Measurements from ENCODE around the gene SLC26A2.
A peak's percentile ranks its signal among the peaks of the same experiment; 100 is the strongest.

SLC26A2 gene

GRCh38 chr5:149951138-149951749 lies 9.3 kb upstream of the SLC26A2 start:
- DNase-seq (ENCODE audit: low read depth in 2 of 2): no peak
- H3K4me3 ChIP-seq (replicated peaks in 1 of 2; ENCODE audit: low read depth in 2 of 2, low read length in 2 of 2): no peak overlapping the region
- peak; percentile 7 for TF ChIP-seq CTCF (IDR thresholded peaks at IDR 0.05; ENCODE audit: low read depth, low read length)

- H3K4me3 ChIP-seq (replicated peaks in 1 of 2; ENCODE audit: low read depth in 2 of 2, low read length in 2 of 2): no peak overlapping the region
Measured at GRCh38 chr5:149953436-149954121, 7.0 kb upstream of the SLC26A2 start.

GRCh38 chr5:149954798-149955197 lies 5.8 kb upstream of the SLC26A2 start:
- no peak overlapping the region for H3K4me3 ChIP-seq (replicated peaks in 1 of 2; ENCODE audit: low read depth in 2 of 2, low read length in 2 of 2)
- no peak for TF ChIP-seq CTCF (IDR thresholded peaks at IDR 0.05; ENCODE audit: low read depth, low read length)
- DNase-seq (ENCODE audit: low read depth in 2 of 2): no peak

More at GRCh38 chr5:149953436-149954121, 7.0 kb upstream of the SLC26A2 start:
- no peak for DNase-seq (ENCODE audit: low read depth in 2 of 2)
- TF ChIP-seq CTCF (IDR thresholded peaks at IDR 0.05; ENCODE audit: low read depth, low read length): no peak

- TF ChIP-seq CTCF (IDR thresholded peaks at IDR 0.05; ENCODE audit: low read depth, low read length): no peak
- DNase-seq (ENCODE audit: low read depth in 2 of 2): no peak
- no peak overlapping the region for H3K4me3 ChIP-seq (replicated peaks in 1 of 2; ENCODE audit: low read depth in 2 of 2, low read length in 2 of 2)
Measured at GRCh38 chr5:149956685-149957084, 3.9 kb upstream of the SLC26A2 start.

- DNase-seq (ENCODE audit: low read depth in 2 of 2): no peak
- no peak overlapping the region for H3K4me3 ChIP-seq (replicated peaks in 1 of 2; ENCODE audit: low read depth in 2 of 2, low read length in 2 of 2)
- no peak for TF ChIP-seq CTCF (IDR thresholded peaks at IDR 0.05; ENCODE audit: low read depth, low read length)
Measured at GRCh38 chr5:149957855-149958254, 2.7 kb upstream of the SLC26A2 start.

GRCh38 chr5:149959406-149960236 lies 937 bp upstream of the SLC26A2 start:
- peak overlapping the region; percentile 78 to 86 for H3K4me3 ChIP-seq (replicated peaks in 1 of 2; ENCODE audit: low read depth in 2 of 2, low read length in 2 of 2)
- peak; percentile 59 for TF ChIP-seq CTCF (IDR thresholded peaks at IDR 0.05; ENCODE audit: low read depth, low read length)
- DNase-seq (ENCODE audit: low read depth in 2 of 2): peak; percentile 74 to 89
